Measurements from ENCODE around the gene CD22. TPM values are rescaled to one million over a fixed set of nuclear protein-coding genes. Genes with fewer than 3 reads are reported as not detected.

Gene CD22
- total RNA-seq, 1 donor from 2014 or later, result not detected

GRCh38 chr19:35389192-35389861, 60.3 kb downstream of the CD22 start:
- no peaks in the 10 kb centered on the region for H3K4me1 Mint-ChIP-seq (ENCODE audit: low read depth, unreplicated experiment)
- no peak overlapping the region for H3K27ac Mint-ChIP-seq (ENCODE audit: unreplicated experiment)
- no peak for TF ChIP-seq CTCF (IDR thresholded peaks at IDR 0.05; ENCODE audit: partially characterized antibody, unreplicated experiment)
- H3K36me3 Mint-ChIP-seq (ENCODE audit: unreplicated experiment), result peaks cover 5% of the 10 kb centered on the region
- no peak for DNase-seq
- no peak overlapping the region for H3K4me3 Mint-ChIP-seq (ENCODE audit: unreplicated experiment)
- H3K9me3 Mint-ChIP-seq (ENCODE audit: unreplicated experiment), result peaks cover 7% of the 10 kb centered on the region
- H3K27me3 Mint-ChIP-seq (ENCODE audit: unreplicated experiment), result peaks cover 2% of the 10 kb centered on the region

- peaks cover 2% of the 10 kb centered on the region for H3K27me3 Mint-ChIP-seq (ENCODE audit: unreplicated experiment)
- TF ChIP-seq CTCF (IDR thresholded peaks at IDR 0.05; ENCODE audit: partially characterized antibody, unreplicated experiment), result no peak
- no peak overlapping the region for H3K27ac Mint-ChIP-seq (ENCODE audit: unreplicated experiment)
- DNase-seq, result no peak
- H3K9me3 Mint-ChIP-seq (ENCODE audit: unreplicated experiment), result no peaks in the 10 kb centered on the region
- no peaks in the 10 kb centered on the region for H3K4me1 Mint-ChIP-seq (ENCODE audit: low read depth, unreplicated experiment)
- H3K36me3 Mint-ChIP-seq (ENCODE audit: unreplicated experiment), result no peaks in the 10 kb centered on the region
- H3K4me3 Mint-ChIP-seq (ENCODE audit: unreplicated experiment), result no peak overlapping the region
These were observed 64.0 kb downstream of the CD22 start for GRCh38 chr19:35392742-35393715.

GRCh38 chr19:35395382-35396199, 66.6 kb downstream of the CD22 start:
- H3K4me3 Mint-ChIP-seq (ENCODE audit: unreplicated experiment), result no peak overlapping the region
- no peaks in the 10 kb centered on the region for H3K27me3 Mint-ChIP-seq (ENCODE audit: unreplicated experiment)
- peak; percentile 62 for DNase-seq
- H3K36me3 Mint-ChIP-seq (ENCODE audit: unreplicated experiment), result no peaks in the 10 kb centered on the region
- no peaks in the 10 kb centered on the region for H3K4me1 Mint-ChIP-seq (ENCODE audit: low read depth, unreplicated experiment)
- no peak for TF ChIP-seq CTCF (IDR thresholded peaks at IDR 0.05; ENCODE audit: partially characterized antibody, unreplicated experiment)
- H3K9me3 Mint-ChIP-seq (ENCODE audit: unreplicated experiment), result peaks cover 1% of the 10 kb centered on the region
- H3K27ac Mint-ChIP-seq (ENCODE audit: unreplicated experiment), result peak overlapping the region; percentile 66

- no peak for TF ChIP-seq CTCF (IDR thresholded peaks at IDR 0.05; ENCODE audit: partially characterized antibody, unreplicated experiment)
- DNase-seq, result no peak
- no peaks in the 10 kb centered on the region for H3K36me3 Mint-ChIP-seq (ENCODE audit: unreplicated experiment)
- H3K4me3 Mint-ChIP-seq (ENCODE audit: unreplicated experiment), result no peak overlapping the region
- H3K27me3 Mint-ChIP-seq (ENCODE audit: unreplicated experiment), result no peaks in the 10 kb centered on the region
- H3K27ac Mint-ChIP-seq (ENCODE audit: unreplicated experiment), result peak overlapping the region; percentile 66
- no peaks in the 10 kb centered on the region for H3K4me1 Mint-ChIP-seq (ENCODE audit: low read depth, unreplicated experiment)
- peaks cover 1% of the 10 kb centered on the region for H3K9me3 Mint-ChIP-seq (ENCODE audit: unreplicated experiment)
These were observed 67.4 kb downstream of the CD22 start for GRCh38 chr19:35396240-35396885.

Small RNA genes lying within 50 kb of the gene (microRNA-seq; reads per million reads assigned to microRNA genes)
- gene MIR5196 (ENCODE audit: unreplicated experiment), result not detected

Other genes with a start within 250 kb of the CD22 start
- gene FXYD3, start 213.4 kb upstream of the CD22 start, total RNA-seq (ENCODE audit: unreplicated experiment), result not detected
- gene LGI4, start 194.1 kb upstream of the CD22 start, total RNA-seq (ENCODE audit: unreplicated experiment), result 14.4 TPM
- not detected for gene FXYD1, start 190.4 kb upstream of the CD22 start, total RNA-seq (ENCODE audit: unreplicated experiment)
- 22.3 TPM for gene FXYD7, start 185.9 kb upstream of the CD22 start, total RNA-seq (ENCODE audit: unreplicated experiment)
- gene FXYD5, start 174.5 kb upstream of the CD22 start, total RNA-seq (ENCODE audit: unreplicated experiment), result 5.3 TPM
- not detected for gene FAM187B, start 100.4 kb upstream of the CD22 start, total RNA-seq (ENCODE audit: unreplicated experiment)
- gene LSR, start 80.2 kb upstream of the CD22 start, total RNA-seq (ENCODE audit: unreplicated experiment), result 5.4 TPM
- gene USF2, start 60.2 kb upstream of the CD22 start, total RNA-seq (ENCODE audit: unreplicated experiment), result 132 TPM
- gene HAMP, start 46.7 kb upstream of the CD22 start, total RNA-seq (ENCODE audit: unreplicated experiment), result not detected
- not detected for gene MAG, start 37.0 kb upstream of the CD22 start, total RNA-seq (ENCODE audit: unreplicated experiment)
- not detected for gene FFAR1, start 18.7 kb downstream of the CD22 start, total RNA-seq (ENCODE audit: unreplicated experiment)
- not detected for gene FFAR3, start 29.3 kb downstream of the CD22 start, total RNA-seq (ENCODE audit: unreplicated experiment)
- not detected for gene GPR42, start 41.9 kb downstream of the CD22 start, total RNA-seq (ENCODE audit: unreplicated experiment)
- not detected for gene FFAR2, start 119.1 kb downstream of the CD22 start, total RNA-seq (ENCODE audit: unreplicated experiment)
- gene KRTDAP, start 161.3 kb downstream of the CD22 start, total RNA-seq (ENCODE audit: unreplicated experiment), result not detected
- gene DMKN, start 184.5 kb downstream of the CD22 start, total RNA-seq (ENCODE audit: unreplicated experiment), result 0.88 TPM
- 0.29 TPM for gene SBSN, start 199.1 kb downstream of the CD22 start, total RNA-seq (ENCODE audit: unreplicated experiment)
- gene GAPDHS, start 204.3 kb downstream of the CD22 start, total RNA-seq (ENCODE audit: unreplicated experiment), result not detected
- 67.2 TPM for gene TMEM147, start 216.4 kb downstream of the CD22 start, total RNA-seq (ENCODE audit: unreplicated experiment)
- 0.32 TPM for gene ATP4A, start 234.5 kb downstream of the CD22 start, total RNA-seq (ENCODE audit: unreplicated experiment)